G401.6 (cell line): Measurements from ENCODE around the gene UGT1A3.

Experiments
- FAIRE-seq: peaks from 2 replicates; lab custom pipeline; 2012; peaks lifted over from hg19 to GRCh38; lab: Jason Lieb, UNC

Gene UGT1A3

DNA sequence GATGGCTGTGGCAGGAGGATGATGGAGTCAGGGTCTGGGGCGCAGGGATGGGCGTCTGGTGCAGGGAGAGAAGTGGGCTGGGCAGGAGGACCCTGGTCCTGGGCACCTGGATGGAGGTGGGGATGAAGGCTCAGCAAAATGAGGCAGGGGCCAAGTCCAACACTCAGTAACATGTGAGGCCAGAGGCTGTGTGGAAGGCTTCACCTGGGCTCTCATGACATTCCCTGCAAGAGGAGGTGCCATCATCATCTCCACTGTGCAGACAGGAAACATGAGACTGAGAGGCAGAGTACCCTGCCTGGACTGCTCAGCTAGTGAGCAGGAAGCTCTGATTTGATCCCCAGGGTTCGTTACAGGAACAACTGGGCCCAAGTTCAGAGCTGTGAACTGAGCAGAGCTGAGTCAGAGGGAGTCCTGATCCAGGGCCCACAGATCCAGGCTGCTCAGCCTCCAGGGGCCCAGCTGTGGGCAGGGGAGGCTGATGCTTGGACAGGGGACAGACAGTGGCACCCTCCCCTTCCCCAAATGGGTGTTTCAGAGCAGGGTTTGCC, 88.6 kb downstream of the UGT1A3 start:
- FAIRE-seq = no peak

DNA sequence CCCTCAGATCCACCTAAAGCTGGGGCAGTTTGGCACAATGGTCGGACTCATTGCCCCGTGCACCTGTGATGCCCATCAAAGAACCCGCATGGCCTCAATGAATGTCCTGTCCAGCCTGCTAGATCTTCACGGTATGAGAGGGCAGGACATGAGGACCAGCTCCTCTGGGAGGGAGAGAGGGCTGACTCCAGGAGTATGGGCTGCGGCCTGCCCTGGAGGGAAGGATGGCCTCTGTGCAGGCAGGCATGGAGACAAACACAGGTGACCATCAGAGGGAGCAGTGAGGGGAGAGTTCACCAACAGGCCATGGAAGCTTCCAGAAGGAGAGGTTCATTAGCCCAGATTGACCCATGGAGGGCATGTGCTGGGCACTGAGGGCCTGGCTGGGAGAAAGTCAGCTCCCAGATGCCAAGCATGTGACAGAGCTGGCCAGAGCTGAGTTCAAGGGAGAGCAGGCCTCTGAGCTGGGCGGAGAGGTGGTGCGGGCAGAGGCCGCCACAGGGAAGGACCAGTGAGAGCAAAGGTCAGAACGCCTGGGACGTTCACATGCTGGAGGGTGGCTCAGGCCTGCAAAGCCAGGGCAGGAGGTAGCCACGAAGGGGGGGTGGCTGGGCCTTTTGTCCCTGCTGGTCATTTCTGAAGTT, 89.3 kb downstream of the UGT1A3 start:
- no peak for FAIRE-seq

DNA sequence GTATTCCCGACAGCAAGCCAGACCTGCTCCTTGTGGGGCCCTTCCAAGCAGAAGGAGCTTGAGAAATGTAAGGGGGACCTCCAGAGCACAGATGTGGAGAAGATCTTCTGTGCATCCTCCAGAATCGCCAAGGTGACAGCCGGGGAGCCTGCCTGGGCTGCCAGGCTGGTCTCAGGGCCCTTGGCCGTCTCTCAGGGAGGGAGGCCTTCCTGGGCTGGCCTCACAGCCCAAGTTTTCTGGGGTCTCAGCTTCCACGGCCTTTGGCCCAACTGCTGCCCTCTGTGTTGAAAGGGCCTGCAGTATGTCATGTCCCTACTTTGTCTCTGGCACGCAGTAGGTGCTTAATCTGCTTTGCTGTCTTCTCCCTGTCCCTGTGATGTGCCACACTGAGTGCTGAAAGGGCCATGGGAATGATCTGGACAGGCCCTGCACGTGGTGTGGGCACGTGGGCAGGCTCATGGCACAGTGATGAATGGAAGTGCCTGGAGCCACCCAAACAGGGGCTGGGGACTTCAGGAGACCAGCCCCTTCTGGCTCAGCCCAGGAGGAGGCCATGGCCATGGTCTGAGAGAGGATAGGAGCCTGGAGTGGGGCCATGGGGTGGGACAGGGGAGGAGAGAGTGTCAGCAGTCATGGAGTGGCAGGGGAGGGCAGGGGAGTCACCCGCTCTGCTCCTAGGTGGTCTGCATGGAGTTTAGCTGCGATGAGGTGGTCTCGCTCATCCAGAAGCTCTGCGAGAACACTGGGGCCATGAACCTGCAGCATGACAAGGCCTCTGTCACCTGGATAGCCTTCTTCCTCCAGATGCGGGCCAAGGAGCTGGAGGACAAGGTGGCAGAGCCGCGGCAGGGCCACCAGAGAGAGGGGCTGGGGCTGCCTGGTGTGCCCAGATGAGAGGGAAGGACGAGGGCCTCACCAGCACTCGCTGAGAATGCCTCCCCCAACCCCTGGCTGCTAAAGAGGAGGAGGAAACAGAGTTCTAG, 90.1 kb downstream of the UGT1A3 start:
- no peak for FAIRE-seq

DNA sequence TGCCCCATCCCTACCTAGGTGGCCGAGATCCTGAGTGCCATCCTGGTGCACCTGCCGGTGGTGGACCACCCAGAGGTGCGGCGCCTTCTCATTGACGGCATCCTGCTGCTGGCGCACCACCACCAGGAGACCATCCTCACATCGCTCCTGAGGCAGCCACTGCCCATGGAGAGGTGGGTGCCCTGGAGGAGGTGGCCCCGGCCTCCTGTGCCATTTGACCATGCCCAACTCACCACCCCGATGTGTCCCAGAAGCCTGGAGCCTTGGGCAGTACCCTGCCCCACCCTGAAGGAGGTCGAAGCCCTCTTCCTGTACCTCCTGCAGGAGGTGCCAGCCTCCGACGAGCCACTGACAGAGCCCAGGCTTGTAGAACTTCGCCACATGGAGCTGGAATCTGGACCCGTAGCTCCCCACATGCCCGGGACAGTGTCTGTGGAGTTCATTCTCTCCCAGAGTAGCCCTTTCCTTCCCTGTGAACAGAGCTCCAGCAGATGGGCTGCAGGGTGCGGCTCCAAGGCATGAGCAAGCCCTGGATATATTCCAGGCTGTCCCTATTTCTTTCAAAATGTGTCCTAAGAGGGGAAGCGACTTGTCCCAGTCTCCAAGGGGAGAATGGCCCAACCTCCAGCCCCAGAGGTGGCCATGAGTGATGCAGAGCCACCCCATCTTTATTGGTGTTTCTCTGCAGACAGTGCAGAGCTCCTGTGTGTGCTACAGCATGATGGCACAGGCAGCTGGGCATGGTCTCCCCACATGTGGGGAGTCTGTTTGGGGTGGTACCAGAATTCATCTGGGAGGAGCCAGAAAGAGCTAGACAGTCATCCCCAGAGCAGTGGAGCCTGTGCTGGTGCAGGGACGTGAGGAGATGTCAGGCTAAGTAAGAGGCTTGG, 91.3 kb downstream of the UGT1A3 start:
- FAIRE-seq = no peak

DNA sequence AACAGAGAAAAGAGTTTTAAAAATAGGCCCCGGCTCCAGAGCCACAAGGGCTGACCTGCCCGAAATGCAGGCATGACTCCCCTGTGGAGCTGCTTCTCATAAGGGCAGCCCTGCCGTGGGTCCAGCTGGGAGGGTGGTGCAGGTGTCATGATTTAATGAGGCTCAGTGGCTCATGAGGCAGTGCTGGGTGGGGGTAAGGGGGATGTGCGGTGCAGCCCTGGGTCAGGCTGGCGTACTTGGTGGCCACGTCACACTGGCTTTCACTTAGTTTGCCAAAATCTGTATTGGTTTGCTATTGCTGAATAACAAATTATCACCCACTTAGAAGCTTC, 91.9 kb downstream of the UGT1A3 start:
- FAIRE-seq = no peak

DNA sequence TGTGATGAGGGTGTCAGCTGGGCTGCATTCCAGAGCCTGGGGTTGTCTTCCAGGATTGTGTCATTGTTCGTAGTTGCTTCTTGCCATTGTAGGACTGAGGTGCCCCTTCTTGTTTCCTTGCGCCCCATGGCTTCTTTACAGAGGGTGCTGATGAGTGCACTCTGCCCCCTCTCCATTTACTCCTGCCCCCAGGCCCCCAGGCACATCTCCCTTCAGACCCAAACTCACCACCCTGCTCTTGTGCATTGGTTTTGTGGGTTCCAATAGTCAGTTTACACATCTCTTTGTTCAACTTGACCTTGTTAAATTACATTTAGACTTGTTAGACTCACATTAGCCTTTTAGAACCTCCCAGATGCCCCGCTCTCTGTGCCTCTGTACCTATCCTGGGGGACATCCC, 92.4 kb downstream of the UGT1A3 start:
- no peak for FAIRE-seq

DNA sequence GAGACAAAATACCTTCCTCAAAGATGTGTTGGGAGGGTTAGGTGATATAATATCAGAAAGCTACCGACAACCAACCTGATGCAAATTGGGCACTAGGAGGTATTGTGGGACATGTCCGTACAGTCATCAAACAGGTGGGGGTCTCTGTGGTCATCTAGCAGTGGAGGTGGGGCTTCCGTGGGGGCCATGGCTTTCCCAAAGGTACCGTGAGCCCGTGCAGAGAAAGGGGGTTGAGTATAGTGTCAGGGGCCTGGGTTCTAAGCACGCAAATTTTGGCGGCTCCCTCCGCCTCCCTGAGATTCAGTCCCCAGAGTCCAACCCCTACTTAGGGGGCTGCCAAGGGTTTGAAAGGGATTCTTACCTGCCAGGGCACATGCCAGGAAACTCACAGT, 92.9 kb downstream of the UGT1A3 start:
- no peak for FAIRE-seq

DNA sequence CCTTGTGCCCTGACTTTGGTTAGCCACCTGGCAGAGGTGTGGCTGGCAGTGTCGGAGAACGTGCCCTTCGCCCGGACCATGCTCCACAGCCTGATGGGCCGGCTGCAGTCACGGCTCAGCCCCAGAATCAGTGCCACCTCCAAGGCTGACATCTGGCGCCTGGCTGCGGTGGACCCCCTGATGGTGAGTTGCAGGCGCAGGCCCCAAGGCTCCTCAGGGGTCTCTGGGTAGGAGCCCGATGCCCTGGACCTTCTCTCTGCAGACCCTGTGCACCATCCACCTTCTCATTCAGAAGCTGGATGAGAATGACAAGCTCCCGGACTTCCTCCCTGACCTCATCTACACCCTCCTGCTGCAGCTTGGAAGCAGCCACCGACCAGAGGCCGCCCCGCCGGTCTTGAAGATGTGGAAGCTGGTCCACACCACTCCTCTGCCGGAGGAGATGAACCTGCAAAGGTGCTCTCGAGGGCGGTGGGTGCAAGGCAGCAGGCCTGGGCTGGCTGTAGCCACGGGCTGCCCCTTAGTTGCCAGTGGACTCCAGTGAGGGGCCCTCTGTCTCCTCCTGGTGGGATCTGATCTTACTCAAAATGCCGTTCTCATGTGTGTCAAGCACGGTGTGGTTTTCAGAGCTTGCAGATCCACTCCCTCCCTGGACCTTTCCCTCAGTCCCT, 93.4 kb downstream of the UGT1A3 start:
- no peak for FAIRE-seq
